Esophagus muscularis mucosa (tissue), 4 donors: ENCODE results near the gene HTRA1. TPM values are rescaled to one million over a fixed set of nuclear protein-coding genes. Genes with fewer than 3 reads are reported as not detected.

Source experiments
- DNase-seq: peaks from one replicate; pipeline ENCODE4 v3.0.0-alpha.2; 2017; ENCODE audit errors: extremely low spot score
- H3K27ac ChIP-seq, 4 donors: fragments of 200-600 bp; sonication (generic); replicated peaks in 1 of 4; 1 replicate in 3 of 4; 2 replicates in 1 of 4; pipeline ENCODE4 v1.5.1; 2016 to 2019; ENCODE audit warnings: mild to moderate bottlenecking in 1 of 4
- H3K27me3 ChIP-seq, 4 donors: fragments of 200-600 bp; sonication (generic); one replicate each; pipeline versions ENCODE4 v1.5.1 to v1.6.0; 2016 to 2019
- H3K36me3 ChIP-seq, 4 donors: fragments of 200-600 bp; sonication (generic); one replicate each; pipeline ENCODE4 v1.5.1; 2016 to 2019
- H3K4me1 ChIP-seq, 4 donors: fragments of 200-600 bp; sonication (generic); one replicate each; pipeline ENCODE4 v1.5.1; 2016 to 2019
- H3K4me3 ChIP-seq, 4 donors: fragments of 200-600 bp; sonication (generic); 1 replicate in 2 of 4; 2 replicates in 2 of 4; pipeline ENCODE4 v1.5.1; 2016 to 2019; ENCODE audit warnings: mild to moderate bottlenecking in 4 of 4, moderate library complexity in 1 of 4
- H3K9me3 ChIP-seq, 4 donors: fragments of 200-600 bp; sonication (generic); 1 replicate in 3 of 4; 2 replicates in 1 of 4; pipeline ENCODE4 v1.5.1; 2016 to 2019
- EP300 ChIP-seq: sonication (generic); formaldehyde crosslinking; IDR thresholded peaks from one replicate; pipeline ENCODE4 v1.6.1; 2017; ENCODE audit warnings: antibody characterized with exemption
- POLR2A ChIP-seq: fragments of 450-650 bp; IDR thresholded peaks from one replicate; pipeline ENCODE4 v1.6.1; 2017; ENCODE audit warnings: antibody characterized with exemption, moderate library complexity, mild to moderate bottlenecking, low read depth
- POLR2AphosphoS5 ChIP-seq, 2 donors: sonication (generic); formaldehyde crosslinking; IDR thresholded peaks; one replicate each; pipeline ENCODE4 v1.6.1; 2017; ENCODE audit warnings: antibody characterized with exemption in 2 of 2
- WGBS: methylation state at CpG from one replicate; pipeline ENCODE4 v1.1.5; 2018; 5-methylcytosine and 5-hydroxymethylcytosine counted together
- intact Hi-C: fragments of 100-400 bp; cut with DNase I; formaldehyde crosslinking; loops from one replicate; pipeline ENCODE4 v1.15.1; 2023
- total RNA-seq, 4 donors: library from RNA; depleted of rRNA; stranded (reverse); fragments of >200 nt; gene quantifications; one replicate each; pipeline versions ENCODE4 v1.1.0 to v1.2.1, GENCODE V29; 2016
- TF ChIP-seq, protein P1 (sequence below), 3 experiments: fragments of 200-600 bp in 2 of 3; fragments of 450-650 bp in 1 of 3; sonication (generic) in 2 of 3; IDR thresholded peaks; one replicate each; pipeline ENCODE4 v1.5.1; 2017 to 2019; ENCODE audit warnings: antibody characterized with exemption in 3 of 3, mild to moderate bottlenecking in 2 of 3, moderate library complexity in 1 of 3

Gene HTRA1
- total RNA-seq, 4 donors from 2014 or later: 101 to 146 (median 109) TPM

DNA sequence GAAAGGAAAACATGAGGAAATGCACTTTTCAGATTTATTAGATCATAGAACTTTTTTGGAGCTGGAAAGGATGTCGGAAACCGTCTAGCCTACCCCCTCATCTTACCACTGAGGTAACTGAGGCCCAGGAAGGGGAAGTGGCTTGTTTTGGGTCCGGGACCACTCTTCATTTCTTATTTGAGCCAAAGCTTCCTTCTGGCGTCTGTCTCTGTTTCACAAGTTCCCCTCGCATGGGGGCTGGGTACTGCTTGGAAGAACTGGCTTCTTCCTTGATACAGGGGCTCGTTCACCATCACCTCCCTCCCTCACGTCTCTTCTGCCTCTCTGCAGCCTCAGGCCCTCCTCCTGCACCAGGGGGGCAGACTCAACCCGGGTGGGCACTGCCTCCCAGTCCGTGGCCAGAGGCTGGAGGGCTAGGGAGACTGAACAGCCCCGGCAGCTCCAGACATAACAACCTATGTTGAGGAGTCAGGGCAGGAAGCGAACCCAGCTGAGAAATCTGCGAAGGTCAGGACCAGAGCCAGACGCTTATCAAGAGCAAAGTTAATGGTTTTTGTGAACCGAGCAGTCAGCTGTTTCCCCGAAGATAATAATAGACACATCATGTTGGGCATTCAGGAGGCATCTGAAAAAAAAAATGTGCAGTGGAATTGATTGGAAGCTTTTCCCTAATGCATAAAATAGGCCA lies 12.9 kb downstream of the HTRA1 start:
- no peak overlapping the region for H3K4me3 ChIP-seq
- no peaks in the 10 kb centered on the region for H3K9me3 ChIP-seq
- no peak for DNase-seq
- intact Hi-C loops: no loop called here
- peaks cover 40 to 65% (median 57%) of the 10 kb centered on the region in 4 donors for H3K4me1 ChIP-seq
- H3K27me3 ChIP-seq: no peaks in the 10 kb centered on the region
- TF ChIP-seq EP300: no peak
- TF ChIP-seq, protein P1, sequence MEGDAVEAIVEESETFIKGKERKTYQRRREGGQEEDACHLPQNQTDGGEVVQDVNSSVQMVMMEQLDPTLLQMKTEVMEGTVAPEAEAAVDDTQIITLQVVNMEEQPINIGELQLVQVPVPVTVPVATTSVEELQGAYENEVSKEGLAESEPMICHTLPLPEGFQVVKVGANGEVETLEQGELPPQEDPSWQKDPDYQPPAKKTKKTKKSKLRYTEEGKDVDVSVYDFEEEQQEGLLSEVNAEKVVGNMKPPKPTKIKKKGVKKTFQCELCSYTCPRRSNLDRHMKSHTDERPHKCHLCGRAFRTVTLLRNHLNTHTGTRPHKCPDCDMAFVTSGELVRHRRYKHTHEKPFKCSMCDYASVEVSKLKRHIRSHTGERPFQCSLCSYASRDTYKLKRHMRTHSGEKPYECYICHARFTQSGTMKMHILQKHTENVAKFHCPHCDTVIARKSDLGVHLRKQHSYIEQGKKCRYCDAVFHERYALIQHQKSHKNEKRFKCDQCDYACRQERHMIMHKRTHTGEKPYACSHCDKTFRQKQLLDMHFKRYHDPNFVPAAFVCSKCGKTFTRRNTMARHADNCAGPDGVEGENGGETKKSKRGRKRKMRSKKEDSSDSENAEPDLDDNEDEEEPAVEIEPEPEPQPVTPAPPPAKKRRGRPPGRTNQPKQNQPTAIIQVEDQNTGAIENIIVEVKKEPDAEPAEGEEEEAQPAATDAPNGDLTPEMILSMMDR (IDR thresholded peaks at IDR 0.05): no peak
- TF ChIP-seq POLR2AphosphoS5 (IDR thresholded peaks at IDR 0.05): no peak
- no peak for TF ChIP-seq POLR2A
- H3K27ac ChIP-seq: peak overlapping the region; percentile 58 to 78 (median 58)
- H3K36me3 ChIP-seq: peaks cover 0 to 4% (median 0%) of the 10 kb centered on the region in 4 donors
- WGBS: 41% methylated on average over 15 of the region's 15 CpGs

DNA sequence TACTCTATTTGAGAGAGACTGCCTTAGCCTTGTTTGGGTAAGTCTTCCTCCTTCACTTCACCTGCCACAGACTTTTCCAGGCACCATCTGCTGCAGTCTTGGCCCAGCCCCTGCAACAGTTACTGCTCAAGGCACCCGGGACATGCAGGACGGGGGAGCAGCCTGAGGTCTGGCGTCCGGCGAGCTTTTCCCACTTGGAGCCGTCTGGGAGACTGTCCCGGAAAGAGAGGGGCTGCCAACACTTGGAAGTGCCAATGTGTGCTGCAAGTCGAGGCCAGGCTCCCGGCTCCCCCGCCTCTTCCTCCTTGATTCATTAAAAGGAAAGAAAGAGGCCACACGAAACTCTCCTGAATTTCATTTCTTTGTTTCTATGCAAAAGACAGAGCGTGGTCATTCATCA lies 13.7 kb downstream of the HTRA1 start:
- WGBS: 28% methylated on average over 12 of the region's 12 CpGs
- H3K4me1 ChIP-seq: peaks cover 33 to 62% (median 50%) of the 10 kb centered on the region in 4 donors
- H3K4me3 ChIP-seq: peak overlapping the region; percentile 20 to 26 (median 20)
- intact Hi-C loops: no loop called here
- TF ChIP-seq, protein P1 (IDR thresholded peaks at IDR 0.05): no peak
- peak in 1 of 2 donors; percentile 7 for TF ChIP-seq POLR2AphosphoS5 (IDR thresholded peaks at IDR 0.05)
- H3K9me3 ChIP-seq: no peaks in the 10 kb centered on the region
- H3K27me3 ChIP-seq: no peaks in the 10 kb centered on the region
- peak overlapping the region; percentile 58 to 78 (median 58) for H3K27ac ChIP-seq
- DNase-seq: no peak
- peaks cover 0 to 4% (median 0%) of the 10 kb centered on the region in 4 donors for H3K36me3 ChIP-seq

DNA sequence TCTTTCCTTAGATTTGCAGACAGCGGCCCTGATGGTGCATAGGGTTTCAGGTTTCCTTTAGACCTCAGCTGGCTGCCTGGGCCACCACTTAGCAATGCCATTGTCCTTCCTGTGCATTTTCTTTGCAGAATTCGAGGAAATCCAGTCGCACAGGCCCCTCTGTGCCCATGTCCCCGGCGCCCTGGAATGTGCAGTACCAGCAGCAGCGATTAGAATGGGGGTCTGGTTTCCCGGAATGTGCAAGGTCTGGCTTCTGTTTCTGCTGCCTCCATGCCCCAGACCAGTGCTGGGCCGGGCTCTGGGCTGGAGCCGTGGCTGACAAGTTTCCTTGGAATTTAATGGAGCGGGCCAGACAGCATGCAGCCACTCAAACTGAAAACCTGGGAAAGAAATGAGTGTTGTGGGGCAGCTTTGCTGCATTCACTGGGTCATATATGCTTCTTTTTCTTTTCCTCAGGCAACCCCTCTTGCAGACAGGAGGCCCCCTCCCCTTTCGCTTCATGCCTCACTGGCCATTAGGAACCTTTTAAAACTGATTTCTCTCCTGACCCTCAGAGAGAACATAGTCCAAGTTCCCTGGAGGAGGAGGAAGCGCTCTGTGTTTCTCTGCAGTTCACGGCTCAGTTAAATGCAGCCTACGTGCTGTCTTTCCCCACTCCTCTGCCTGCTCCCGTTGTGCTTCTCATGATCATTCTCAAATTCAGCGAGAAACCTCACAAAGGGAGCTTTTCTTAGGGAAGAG lies 14.4 kb downstream of the HTRA1 start:
- Histone ChIP-seq H3K4me1 (peaks cover 31 to 64% (median 51%) of the 10 kb centered on the region in 4 donors), H3K27me3 (no peaks in the 10 kb centered on the region), H3K4me3 (peak overlapping the region in 3 of 4 donors; percentile 20 to 21 (median 20)), H3K9me3 (no peaks in the 10 kb centered on the region), H3K36me3 (peaks cover 0 to 4% (median 0%) of the 10 kb centered on the region in 4 donors), H3K27ac (peak overlapping the region; percentile 58 to 78 (median 58))
- intact Hi-C loops: no loop called here
- TF ChIP-seq, protein P1 (IDR thresholded peaks at IDR 0.05): no peak
- TF ChIP-seq POLR2A (no peak), EP300 (no peak), POLR2AphosphoS5 (IDR thresholded peaks at IDR 0.05) (no peak)
- 47% methylated on average over 10 of the region's 16 CpGs for WGBS
- no peak for DNase-seq

DNA sequence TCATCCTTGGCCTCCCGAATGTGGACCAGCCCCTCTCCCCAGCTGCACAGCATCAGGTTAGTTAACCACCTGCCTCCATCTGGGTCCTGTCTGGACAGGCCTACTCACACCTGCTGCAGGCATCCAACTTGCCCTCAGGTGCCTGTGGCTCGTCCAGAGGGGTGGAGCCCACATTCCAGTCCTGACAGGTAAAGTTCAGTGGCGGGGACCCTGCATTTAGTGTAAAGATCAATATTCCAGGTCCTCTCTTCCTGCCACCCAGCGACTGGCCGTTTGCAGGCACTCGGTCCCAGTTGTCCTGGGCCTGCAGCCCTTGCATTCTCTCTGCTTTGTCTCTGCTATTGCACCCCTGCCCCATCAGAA lies 15.0 kb downstream of the HTRA1 start:
- WGBS: 93% methylated on average over 6 of the region's 6 CpGs
- TF ChIP-seq EP300 (no peak), POLR2A (no peak)
- intact Hi-C loops: no loop called here
- DNase-seq: no peak
- H3K4me3 ChIP-seq: no peak overlapping the region
- H3K9me3 ChIP-seq: no peaks in the 10 kb centered on the region
- peaks cover 31 to 64% (median 51%) of the 10 kb centered on the region in 4 donors for H3K4me1 ChIP-seq
- H3K27me3 ChIP-seq: no peaks in the 10 kb centered on the region
- H3K27ac ChIP-seq: peak overlapping the region; percentile 34 to 78 (median 58)
- peaks cover 0 to 4% (median 0%) of the 10 kb centered on the region in 4 donors for H3K36me3 ChIP-seq

DNA sequence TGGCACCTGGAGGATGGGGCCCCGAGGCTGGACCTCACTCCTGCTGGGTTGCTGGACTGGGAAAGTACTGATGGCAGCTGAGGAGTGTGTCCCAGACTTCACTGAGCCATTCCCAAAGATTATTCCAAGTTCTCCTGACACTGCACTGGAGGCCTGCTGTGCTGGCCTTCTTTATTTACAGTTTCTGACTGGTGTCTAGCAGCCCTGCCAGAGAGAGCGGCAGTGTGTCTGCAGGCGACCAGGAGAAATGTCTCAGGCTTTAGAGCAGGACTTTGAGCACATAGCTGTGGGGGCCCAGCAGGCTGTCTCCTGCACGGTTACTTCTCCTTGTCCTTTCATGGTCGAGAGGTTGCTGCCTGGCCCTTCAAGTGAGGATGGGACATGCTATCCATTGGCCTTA lies 16.1 kb downstream of the HTRA1 start:
- WGBS: 59% methylated on average over 4 of the region's 5 CpGs
- intact Hi-C loops: no loop called here
- Histone ChIP-seq H3K4me3 (no peak overlapping the region), H3K36me3 (peaks cover 0 to 4% (median 0%) of the 10 kb centered on the region in 4 donors), H3K4me1 (peaks cover 31 to 65% (median 51%) of the 10 kb centered on the region in 4 donors), H3K27ac (peak overlapping the region in 3 of 4 donors; percentile 23 to 51 (median 23)), H3K27me3 (no peaks in the 10 kb centered on the region), H3K9me3 (no peaks in the 10 kb centered on the region)
- DNase-seq: no peak
- TF ChIP-seq POLR2A: no peak
- no peak for TF ChIP-seq EP300
- no peak for TF ChIP-seq POLR2AphosphoS5 (IDR thresholded peaks at IDR 0.05)
- TF ChIP-seq, protein P1 (IDR thresholded peaks at IDR 0.05): no peak
